ENCODE results near the gene GPR171.
A peak's percentile ranks its signal among the peaks of the same experiment; 100 is the strongest.

GPR171 gene

DNA sequence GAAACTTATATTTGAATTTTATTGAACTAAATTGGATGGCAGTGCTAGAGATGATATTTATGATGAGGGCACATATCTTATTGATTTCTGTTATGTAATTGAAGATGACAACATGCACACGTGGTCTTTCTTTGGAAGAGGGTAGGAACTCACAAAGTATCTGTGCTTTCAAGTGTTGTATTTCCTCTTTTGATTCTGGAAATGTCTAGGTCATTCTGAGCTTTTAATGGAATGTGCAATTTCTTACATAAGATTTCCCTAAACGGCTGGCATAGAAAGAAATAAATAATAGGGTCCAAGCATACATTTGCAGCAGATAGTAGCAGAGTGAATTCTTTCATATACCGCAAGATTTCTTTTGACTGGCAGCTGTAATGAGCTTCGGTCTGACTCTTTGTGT is 10.1 kb upstream of the GPR171 start:
- no peak for DNase-seq

DNA sequence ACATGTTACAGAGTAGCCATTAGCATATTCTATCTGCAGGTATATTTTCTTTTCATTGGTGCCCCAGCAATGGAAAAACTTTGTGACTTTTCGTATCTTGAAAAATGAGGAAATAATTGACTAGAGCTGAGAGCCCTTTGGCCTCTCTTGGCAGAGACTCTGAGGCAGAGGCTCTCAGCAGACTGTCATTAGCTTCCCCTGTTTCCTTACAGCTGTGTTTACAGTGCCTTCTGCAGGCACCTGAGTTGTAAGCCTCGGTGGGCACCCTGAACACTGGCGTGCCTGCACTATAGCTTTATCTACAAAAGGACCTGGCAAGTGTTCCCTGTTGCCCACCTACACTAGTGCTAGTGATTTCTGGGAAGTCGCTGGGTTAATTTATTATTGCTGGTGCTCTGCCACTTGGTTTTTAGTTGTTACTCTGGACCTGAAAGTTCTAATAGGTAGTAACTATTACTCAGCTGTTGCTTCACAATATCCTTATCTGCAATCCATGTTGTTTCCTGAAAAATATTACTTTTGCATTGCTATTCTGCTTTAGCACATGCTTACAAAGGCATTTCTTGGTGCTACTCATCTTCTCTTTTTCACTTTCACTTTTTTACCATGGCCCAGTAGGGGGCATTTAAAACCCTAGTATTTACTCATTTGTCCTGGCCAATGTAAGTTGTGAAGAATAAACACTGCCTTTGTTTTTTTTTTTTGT is 7.8 kb upstream of the GPR171 start:
- DNase-seq = peak; percentile 33

DNA sequence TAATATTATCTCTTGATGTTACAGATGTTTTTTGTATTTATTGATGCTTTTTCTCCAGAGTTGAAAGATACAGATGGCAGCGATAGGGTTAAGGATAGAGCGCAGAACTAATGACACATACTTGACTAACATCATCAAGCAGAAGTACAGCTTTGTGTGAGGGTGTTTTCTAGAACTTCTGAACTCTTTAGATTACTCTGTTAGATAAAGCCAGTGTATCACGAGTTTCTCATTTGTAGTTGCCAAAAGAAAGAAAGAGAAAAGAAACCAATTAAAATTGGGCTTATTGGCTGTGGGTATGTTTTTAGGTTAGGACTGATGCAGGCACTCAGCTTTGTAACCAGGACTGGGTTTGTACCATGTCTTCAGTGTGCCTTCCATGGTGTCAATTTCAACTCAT is 6.6 kb upstream of the GPR171 start:
- DNase-seq = no peak

DNA sequence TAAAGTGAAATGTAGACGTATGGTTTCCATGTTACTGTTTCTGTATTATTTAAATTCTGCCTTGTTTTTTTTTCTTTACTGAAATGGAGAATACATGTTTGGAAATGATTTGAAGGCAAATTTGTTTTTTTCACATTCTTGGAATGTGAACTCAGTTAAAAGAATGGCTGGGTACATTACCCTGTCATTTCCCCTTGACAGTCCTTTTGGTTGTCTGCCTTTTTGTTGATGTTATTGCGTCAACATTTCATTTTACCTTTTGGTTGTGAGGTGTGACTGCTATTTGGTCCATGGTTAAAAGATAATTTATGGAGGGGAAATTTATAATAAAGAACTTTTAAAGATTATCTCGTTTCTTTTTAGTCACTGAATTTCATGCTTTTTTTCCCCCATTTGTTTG is 3.2 kb upstream of the GPR171 start:
- DNase-seq = no peak

DNA sequence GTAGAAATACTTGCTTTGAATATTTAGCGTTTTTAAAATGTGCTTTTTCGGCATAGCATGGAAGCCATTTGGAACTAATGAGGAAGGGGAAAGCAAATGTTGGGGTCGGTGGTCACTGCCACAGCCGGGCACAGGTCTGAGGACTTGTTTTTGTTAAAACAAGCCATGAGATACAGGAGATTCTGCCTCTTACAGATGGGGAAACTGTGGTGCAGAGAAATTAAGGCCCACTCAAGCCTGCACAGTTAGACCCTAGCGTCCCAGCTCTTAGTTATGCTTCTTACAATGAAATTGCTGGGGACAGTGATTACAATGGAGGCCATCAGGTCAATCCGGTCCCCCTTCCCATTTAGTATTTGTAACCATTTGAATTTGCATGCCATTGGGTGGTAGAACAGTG is 2.5 kb upstream of the GPR171 start:
- no peak for DNase-seq

DNA sequence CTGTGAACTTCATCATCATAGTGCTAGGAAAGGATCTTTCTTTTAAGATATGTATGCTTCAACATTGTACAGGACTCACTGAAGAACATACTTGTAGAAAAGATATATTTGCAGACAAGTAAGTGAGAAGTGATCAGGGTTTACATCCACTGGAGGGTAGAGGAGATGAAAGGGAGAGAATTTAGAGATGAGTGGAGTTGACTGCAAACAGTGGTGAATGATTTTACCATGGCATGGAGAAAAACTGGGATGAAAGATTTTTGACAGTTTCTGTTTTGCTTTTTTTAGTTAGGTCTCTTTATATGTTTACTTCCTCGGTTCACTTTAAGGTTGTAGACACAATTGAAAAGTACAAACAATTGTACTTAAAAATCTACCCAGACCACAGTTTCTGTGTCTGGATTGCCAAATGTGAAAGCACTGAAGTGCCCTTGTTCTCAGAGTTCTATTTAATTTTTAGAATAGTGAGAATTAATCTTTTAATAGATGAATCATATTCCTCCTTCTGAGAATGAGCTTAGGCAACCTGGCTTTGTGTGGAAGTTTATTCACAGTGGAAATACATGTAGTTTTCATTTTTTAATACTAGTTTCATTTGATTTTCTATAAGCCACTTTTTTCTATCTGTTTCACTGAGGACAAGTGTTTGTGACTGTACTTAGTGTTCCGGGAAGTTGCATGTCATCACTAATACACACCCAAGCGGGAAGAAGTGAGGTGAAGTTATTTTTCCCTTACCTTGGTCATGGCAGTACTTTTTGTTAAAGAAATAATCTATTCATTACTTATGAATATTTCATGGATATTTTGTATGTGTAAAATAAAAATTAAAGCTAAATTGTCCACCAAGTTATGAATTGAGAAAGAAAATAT is 1.8 kb upstream of the GPR171 start:
- no peak for DNase-seq

DNA sequence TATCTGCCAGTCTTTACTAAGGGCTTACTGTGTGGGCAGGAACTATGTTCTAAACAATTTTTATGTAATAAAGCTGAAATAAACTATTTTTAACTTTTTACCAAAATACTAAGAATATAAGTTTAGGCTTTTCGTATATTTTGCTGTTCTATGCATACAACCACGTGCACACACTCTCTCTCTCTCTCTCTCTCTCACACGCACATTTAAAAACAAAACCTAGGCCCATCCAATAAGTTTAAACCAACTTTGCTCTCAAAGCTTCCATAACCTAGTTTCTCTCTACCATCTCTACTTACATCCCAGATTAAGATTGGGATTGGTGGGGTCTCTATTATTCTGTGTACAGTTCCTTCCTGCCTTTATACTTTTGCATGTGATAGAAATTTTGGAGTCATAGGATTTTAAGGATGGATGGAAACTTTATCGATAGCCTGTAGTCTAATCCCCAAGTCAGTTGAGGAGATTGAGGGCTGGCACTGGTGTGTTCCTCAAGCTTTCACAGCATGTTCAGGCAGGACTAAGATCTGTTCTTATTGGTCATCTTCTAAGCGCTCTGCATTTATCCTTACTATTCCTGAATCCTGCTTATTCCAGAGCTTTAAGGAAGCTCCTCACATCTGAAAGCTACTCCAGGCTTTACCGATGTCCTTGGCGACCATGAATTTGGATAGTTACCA is 1.8 kb downstream of the GPR171 start:
- no peak for DNase-seq

DNA sequence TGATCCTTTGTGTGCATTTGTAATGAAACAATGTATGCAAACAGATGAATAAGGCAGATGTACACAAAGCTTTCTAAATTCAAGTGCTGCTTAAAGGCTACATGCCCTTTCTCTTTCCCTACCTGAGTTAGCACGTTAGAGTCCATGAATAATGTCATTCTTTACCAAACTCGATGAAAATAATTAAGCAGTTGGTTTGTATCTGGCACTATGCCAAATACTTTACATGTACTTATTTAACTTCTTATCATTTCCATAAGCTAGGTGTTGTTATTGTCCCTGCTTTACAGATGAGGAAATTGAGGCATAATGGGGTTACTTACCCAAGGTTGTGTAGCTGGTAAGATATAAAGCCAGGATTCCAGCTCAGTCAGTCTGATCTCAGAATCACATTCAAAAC is 2.4 kb downstream of the GPR171 start:
- DNase-seq = no peak

DNA sequence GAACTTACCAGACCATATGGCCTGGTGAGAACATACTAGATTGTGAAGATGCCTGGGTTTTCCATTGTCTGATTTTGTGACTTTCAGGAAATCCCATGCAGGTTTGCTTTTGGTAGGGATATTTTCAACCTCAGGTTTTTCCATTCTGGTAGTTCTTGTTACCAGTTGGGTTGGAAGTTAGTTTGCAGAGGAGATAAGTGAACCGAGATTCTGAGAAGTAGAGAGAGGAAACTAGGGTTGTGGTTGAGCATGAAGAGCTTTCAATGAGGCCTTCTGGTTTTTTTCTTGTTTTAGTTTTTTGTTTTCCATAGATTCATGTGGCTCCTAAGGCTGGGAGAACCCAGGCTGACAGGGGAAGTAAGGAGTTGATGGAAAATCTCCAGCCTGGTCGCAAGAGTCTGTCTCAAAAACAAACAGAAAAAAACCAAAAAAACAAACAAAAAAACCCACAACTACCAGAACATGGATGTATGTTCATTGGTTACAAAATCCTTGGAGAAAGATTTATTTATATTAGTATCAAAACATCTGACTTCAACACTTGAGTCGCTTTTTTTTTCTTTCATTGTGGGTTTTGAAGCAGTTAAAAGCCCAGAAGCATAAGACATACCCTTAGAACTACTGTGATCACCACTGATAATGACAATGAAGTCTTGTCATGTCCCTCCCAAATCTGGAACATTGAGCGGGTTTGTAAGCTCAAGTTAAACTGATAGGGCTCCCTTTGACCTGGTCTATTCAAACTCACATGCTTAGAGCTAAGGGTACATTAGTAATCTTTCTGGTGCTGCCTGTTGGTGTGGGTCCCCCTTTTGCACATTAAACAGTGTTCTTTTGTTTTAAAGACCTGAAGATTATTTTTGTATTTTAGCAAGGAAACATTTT is 3.2 kb downstream of the GPR171 start:
- DNase-seq = no peak

DNA sequence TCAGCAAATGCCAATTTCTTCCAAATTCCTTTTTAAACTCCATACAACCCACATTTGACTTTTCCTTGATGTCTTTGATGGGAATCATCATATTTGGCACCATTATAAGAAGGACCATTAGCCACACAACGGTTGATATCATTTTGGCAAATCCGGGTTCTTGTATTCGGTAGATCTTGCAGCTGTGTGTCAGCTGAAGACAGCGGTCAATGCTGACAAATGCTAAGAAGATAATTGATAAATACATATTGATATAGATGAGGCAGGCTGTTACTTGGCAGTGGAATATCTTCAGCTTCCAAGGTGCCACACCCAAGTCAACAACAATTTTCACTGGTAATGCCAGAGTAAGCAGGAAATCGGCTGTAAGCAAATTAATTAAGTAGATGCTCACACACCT is 4.2 kb downstream of the GPR171 start:
- DNase-seq = no peak

DNA sequence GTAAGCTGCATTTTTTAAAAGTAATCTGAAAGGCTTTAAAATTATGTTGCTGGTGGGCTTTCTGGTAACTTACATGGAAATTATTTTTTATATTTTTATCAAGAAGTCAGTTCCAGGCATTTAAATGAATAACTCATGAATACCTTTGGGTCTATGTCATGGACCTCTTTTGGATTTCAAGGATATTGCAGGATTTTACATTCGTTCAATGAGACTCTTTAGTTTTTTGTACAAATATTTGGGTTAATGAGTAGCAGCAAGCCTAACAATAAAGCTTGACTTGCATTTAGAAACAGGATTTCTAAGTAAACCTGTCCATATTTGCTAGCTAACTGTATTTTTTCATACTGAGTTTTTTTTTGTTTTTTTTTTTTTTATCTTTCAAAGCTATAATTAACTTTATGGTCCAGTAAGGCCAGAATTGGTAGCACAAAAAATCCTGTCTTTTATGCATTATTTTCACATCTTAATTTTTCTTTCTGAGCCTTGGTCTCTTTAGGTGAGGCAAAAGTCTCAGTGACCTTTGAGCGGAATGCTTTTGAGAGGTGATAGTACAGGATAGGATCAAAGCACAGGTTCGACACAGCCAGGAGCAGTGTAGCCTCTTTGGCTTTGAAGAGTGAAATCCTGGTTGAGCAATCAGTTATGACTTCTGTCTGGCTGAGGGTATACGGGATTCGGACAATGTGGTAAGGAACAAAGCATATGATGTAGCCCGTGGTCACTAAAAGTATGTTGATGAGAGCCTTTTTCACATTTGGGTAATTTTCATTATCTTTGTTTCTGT is 4.8 kb downstream of the GPR171 start:
- DNase-seq = no peak

DNA sequence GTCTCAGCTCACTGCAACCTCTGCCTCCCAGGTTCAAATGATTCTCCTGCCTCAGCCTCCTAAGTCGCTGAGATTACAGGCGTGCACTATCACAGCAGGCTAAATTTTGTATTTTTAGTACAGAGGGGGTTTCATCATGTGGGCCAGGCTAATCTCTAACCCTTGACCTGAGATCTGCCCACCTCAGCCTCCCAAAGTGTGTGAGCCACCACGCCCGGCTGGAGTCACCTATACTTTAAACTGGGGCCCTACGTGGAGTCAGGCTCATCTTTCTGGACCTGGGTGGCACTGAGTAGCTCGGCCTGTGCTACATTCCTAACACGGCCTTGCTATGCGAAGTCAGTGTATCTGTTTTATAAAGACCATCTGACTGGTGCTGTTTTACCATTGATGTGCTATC is 5.8 kb downstream of the GPR171 start:
- DNase-seq = no peak

DNA sequence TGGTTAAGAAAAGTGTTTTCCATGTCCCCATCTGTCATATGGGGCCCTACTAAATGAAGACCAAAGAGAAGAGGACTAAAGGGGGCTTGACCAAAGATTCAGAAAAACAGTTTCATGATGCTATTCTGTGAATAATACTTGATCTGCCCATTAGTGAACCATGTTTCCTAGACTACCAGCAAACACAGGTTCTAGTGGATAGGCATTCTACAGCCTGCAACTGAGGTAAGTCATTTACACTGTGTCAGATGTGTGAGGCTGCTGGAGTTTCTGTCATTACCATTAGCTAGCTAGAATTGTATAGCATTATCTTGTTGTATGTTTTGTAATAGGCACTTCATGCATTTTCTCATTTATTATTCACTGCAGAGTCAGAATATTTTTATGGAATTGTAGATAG is 6.6 kb downstream of the GPR171 start:
- DNase-seq = no peak

DNA sequence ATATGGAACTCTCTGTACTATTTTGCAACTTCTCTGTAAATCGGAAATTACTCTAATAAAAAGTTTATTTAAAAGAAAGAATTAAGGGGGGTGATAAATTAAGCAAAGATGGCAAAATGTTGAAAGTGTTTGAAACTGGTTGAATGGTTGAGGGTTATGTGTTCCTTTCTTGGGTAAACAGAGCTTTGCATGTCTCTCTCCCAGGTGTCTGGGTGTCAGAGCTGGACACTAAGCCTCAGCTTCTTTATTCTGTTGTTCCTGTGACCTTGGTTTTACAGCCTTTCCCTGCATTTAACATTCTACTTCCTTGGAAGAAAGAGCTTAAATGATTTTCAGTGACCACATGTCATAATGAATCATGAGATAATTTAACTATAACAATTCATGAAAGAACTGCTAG is 7.2 kb downstream of the GPR171 start:
- DNase-seq = no peak

DNA sequence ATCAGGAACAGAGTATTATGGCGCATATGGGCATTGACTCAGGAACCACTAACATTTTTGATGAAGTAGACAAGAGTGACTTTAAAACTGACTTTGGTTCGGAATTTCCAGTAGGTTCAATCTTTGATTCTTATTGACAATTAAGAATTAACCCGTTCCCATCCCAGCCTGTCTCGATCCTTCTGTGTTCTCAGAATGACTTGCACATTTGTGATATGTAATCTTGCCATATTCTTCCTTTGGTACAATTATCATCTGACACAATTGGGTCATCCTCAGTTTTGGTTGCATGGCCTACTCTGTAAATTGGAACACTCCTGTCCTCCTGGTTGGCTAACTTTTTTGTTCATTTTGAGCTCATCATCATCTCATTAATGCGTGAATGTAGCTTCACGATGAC is 10.5 kb downstream of the GPR171 start:
- DNase-seq = no peak

DNA sequence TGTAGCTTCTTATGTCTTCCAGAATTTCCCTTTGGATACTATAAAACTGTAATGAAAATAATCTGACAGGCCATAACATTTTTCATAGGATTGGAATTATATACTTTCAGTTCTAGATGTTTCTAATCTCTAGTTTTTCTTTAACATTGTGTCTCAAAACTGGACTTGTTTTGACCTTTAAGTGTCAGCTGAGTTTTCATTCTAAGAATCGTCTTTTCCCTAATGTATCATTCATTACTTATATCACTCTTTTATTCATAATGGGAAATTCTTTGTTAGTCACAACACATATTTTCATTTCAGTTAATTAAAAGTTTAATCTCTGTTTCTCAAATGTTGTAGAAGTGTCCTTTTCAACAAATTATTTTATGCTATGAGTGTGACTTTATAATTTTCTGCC is 11.9 kb downstream of the GPR171 start:
- DNase-seq = no peak

DNA sequence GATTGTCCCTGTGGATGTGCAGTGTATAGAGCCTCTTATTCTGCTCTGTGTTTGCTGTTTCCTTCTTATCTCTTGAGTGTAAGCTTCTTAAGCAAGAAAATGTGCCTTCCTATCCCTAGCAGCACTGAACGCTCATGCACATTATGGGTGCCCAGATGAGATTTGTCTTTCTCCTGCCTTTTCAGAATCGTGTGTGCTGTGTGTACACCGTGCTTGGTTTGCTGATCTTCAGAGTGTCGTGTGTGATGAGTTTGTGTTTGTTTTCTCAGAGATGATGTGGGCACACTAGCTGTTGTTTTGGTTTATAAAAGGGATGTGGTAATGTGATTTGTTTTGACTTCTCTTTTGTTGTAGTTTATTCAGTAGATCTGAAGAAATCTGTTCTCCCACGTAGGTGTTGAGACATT is 19.7 kb downstream of the GPR171 start:
- no peak for DNase-seq

DNA sequence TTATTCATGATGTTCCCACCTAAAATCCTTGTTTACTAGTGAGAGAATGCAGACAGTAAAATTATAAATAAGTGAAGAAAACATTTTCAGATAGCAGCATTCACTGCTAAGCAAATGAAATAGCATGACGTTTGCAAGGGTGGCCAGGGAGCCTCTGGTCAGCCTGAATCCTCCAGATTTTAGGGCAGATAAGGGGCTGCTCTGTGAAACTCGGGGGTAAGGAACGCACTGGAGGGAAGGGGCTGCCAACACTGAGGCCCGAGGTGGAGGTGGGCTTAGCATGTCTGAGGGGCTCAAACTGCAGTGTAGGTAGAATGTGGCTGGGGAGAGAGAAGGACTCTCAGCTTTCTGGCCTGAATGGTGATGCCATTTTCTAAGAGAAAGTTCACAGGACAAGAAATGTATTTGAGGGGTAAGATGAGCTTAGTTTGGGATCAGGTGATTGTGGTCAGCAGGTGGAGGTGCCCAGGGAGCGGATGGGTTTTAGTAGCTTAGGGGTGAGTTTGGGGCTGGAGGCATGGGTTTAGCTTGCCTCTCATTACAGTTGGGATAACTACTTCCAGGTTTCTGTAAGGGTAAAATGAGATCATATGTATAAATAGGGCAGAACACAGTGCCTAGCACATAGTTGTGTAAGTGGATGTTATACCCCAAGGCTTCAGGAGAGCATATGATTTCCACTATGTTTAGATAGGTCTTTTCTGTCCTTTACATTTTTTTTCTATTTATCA is 20.5 kb downstream of the GPR171 start:
- DNase-seq = no peak

DNA sequence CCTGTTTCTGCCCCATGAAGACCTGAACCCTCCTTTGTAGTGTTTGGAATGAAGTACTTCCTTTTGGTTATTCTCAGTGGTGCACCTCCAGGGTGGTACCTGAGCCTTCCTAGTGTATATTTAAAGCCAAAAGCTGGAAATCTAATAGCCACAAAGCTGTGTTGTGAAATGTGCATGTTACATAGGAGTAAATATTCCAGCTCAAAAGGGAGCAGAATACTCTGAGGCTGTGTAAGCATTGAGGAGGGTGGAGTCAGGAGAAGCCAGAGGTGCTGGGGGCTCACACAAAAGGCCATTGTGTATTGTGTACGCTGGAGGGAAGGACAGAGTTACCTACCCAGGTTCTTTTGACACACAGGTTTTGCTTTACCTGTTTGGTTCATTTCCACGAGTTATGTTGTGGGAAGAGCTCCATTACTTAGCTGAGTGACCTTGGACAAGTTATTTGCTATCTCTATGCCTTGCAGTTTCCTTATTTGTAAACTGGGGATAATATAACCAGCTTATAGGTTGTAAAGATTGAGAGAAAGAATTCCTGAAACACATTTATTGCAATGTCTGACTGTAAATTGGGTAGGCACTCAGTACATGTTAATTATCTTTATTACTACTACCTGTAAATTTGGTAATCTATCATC is 24.7 kb downstream of the GPR171 start:
- no peak for DNase-seq

DNA sequence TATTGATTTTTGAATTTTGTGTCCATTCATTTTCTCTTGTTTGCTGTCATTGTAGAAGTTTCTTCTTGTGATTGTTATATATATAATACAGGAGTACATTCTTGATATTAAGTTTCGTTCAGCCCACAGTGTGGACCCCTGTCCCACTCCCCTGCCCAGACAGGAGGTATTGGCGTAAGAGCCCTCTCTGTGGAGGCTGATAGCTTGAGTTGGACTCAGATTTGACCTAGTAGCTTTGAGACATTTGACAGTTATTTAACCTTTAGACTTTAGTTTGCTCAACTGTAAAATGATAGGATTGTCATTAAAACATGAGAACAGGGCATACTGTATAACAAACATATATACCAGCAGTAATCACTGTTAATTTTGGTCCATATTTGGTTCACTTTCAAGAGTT is 27.1 kb downstream of the GPR171 start:
- DNase-seq = no peak

DNA sequence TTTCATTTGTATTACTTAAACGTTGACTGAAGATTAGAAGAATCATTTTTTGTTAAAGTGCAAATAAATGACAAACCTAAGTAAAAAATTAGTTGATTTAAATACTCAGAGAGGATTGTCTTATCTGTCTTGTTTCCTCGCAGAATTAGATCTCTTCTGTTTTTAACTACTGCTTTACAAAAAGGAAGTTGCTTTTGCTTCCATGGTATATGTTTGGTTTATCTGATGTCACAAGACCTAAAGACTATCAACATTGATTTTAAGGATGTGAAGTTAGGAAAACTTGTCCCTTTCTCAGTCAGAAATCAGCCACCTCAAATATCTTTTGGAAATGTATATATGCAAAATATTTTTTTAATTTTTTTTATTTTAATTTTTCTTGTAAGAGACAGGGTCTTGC is 28.7 kb downstream of the GPR171 start:
- DNase-seq = no peak

All from RPMI8226 (cell line).